Measurements from ENCODE around the gene ABHD17C.

GRCh38 chr15:80754014-80754413 is 58.9 kb downstream of the ABHD17C start:
- no peak for TF ChIP-seq CTCF (IDR thresholded peaks at IDR 0.05)
- no peak for TF ChIP-seq POLR2A (IDR thresholded peaks at IDR 0.05)

Measured in adrenal gland (tissue), 5 donors.